Naive thymus-derived CD8-positive, alpha-beta T cell (primary cell): ENCODE results near the gene FAM83C. TPM values are rescaled to one million over a fixed set of nuclear protein-coding genes. Genes with fewer than 3 reads are reported as not detected.

Experiments used
- ATAC-seq, 2 donors: fragments of 150-1000 bp; cut with Tn5 transposase in 1 of 2; sonication (Bioruptor Pico), chemical (Tn5 transposase) in 1 of 2; 1 replicate in 1 of 2; 2 replicates in 1 of 2; pipeline ENCODE4 v1.10.0; 2021; ENCODE audit warnings: mild to moderate bottlenecking in 2 of 2, moderate library complexity in 2 of 2
- POLR2A ChIA-PET: fragments of 350-600 bp; sonication (Branson Sonifier 250); formaldehyde crosslinking; loops from one replicate; lab custom pipeline; 2021; ENCODE audit warnings: antibody characterized with exemption; lab: Charles Lee
- DNase-seq, 10 donors: peaks; one replicate each; pipeline versions ENCODE4 v3.0.0 to v3.0.0-alpha.2; 2020 to 2022
- H3K27ac Mint-ChIP-seq, 10 donors: one replicate each; pipeline ENCODE4 v1.8.0; 2020 to 2022; ENCODE audit warnings: mild to moderate bottlenecking in 10 of 10, mixed read lengths in 10 of 10, moderate library complexity in 4 of 10, inconsistent platforms in 1 of 10
- H3K27me3 Mint-ChIP-seq, 5 donors: one replicate each; pipeline ENCODE4 v1.8.0; 2021 to 2022; ENCODE audit warnings: mixed read lengths in 5 of 5
- H3K36me3 Mint-ChIP-seq, 3 donors: one replicate each; pipeline ENCODE4 v1.8.0; 2020 to 2022; ENCODE audit warnings: mixed read lengths in 3 of 3, mild to moderate bottlenecking in 2 of 3, inconsistent platforms in 1 of 3
- H3K4me1 Mint-ChIP-seq, 4 donors: one replicate each; pipeline ENCODE4 v1.8.0; 2021 to 2022; ENCODE audit warnings: mixed read lengths in 4 of 4
- H3K4me3 Mint-ChIP-seq, 10 donors: one replicate each; pipeline ENCODE4 v1.8.0; 2020 to 2022; ENCODE audit warnings: mild to moderate bottlenecking in 10 of 10, mixed read lengths in 10 of 10, moderate library complexity in 6 of 10, inconsistent platforms in 1 of 10
- H3K9me3 Mint-ChIP-seq, 9 donors: one replicate each; pipeline ENCODE4 v1.8.0; 2020 to 2022; ENCODE audit warnings: mixed read lengths in 9 of 9, mild to moderate bottlenecking in 3 of 9, inconsistent platforms in 1 of 9, moderate library complexity in 1 of 9
- polyA plus RNA-seq, 3 donors: library from polyadenylated mRNA; unstranded; fragments of 300-500 nt; fragmentation: Illumina TruSeq; gene quantifications; one replicate each; pipeline ENCODE4 v1.2.3, GENCODE V29; 2021
- total RNA-seq, 8 experiments: library from RNA in 2 of 8; stranded (reverse) in 2 of 8; gene quantifications; one replicate each; pipeline ENCODE4 v1.2.3 and lab custom pipeline; 2021 to 2026

Gene FAM83C
- total and polyA plus RNA-seq, 5 experiments from 2014 or later = not detected

DNA sequence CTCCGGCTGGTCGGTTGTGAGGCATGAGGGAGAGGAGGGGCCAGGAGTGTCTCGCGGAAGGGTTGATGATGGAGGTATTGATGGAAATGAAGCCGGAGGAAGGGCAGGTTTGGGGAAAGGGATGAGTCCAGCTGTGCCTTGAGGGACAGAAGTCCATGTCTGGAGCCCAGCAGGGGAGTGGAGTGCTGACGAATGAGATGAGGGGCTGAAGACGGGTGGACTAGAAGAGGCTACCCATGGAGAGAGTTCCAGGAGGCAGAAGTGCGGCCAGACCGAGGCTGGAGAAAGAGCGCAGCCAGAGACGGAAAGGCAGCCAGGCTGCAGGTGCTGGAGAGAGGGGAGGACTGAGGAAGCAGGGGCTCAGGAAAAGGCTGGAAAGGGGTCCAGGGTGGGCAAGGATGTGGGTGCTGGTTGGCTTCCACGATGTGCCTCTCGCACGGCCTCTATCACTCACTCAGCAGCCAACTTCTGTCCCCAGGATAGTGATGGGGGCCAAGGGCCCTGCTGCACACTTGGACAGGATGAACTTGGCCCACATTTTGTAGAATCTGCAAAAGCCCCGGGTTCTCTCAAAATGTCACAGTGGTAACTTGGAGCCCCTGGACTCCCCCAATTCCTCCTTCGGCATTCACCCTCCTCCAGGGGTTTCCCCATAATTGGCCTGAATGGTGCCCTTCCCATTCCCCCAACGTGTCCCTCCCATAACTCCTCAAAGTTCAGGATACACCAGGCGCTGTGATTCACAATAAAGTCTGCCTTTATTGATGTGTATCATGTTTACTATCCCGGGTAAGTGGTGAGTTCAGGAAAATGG lies 7.0 kb downstream of the FAM83C start:
- H3K27ac Mint-ChIP-seq = peak overlapping the region; percentile 82 to 98 (median 92)
- no peaks in the 10 kb centered on the region for H3K9me3 Mint-ChIP-seq
- ATAC-seq (no peak), DNase-seq (peak in 1 of 10 donors; percentile 34)
- H3K4me3 Mint-ChIP-seq = peak overlapping the region; percentile 79 to 98 (median 94)
- POLR2A ChIA-PET = interaction anchor here (0.9 to 1.1 kb wide), 5 partner anchors 9 to 257 kb away, joined by 3 to 5 read pairs (median 3); partner anchors contain the start of genes EDEM2 and ERGIC3
- peaks cover 21 to 34% (median 30%) of the 10 kb centered on the region in 4 donors for H3K4me1 Mint-ChIP-seq
- no peaks in the 10 kb centered on the region for H3K27me3 Mint-ChIP-seq
- peaks cover 0 to 23% (median 7%) of the 10 kb centered on the region in 3 donors for H3K36me3 Mint-ChIP-seq

DNA sequence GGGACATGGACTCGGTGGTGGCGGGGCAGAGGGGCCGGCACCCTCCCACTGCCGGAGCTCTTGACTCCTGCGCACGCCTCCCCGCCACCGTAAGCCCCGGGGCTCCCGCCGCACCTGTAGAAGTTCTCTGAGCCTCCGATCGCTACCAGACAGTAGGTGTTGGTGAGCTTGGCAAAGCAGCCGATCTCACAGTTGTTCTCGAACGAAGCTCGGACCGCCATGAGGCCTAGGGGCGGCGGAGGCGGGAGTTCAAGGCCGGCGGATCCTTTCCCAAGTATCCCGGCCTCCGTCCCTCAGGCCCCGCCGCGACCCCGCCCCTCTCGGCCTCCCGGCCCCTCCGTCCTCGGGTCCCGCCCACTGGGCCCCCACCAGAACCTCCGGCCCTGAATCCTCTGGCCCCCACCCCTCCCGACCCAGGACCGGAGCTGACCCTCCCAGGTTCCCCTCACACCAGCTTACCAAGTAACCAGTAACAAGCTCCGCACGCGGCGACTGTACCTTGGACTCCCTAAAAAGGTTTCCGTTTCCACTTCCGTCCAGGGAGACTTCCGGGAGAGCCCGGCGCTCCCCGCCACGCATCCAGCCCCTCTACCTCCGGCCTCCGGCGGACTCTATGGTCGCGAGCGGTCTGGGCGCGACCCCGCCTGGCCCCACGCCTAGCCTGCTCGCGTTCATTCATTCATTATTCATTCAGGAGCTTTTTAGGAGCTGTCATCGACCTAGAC lies 7.8 kb downstream of the FAM83C start, which contains the start of gene EIF6:
TSS of gene EIF6 (minus strand) at position 506 of the 725 bp plus-strand sequence. CDS start at position 221, 285 bp downstream.
- DNase-seq (peak; percentile 35 to 84 (median 55)), ATAC-seq (peak; percentile 79 to 89)
- POLR2A ChIA-PET = interaction anchor here (0.9 to 1.2 kb wide), 7 partner anchors 8 to 1172 kb away, joined by 3 to 5 read pairs (median 3); partner anchors contain the start of genes EDEM2, EIF2S2 and ERGIC3
- no peaks in the 10 kb centered on the region for H3K27me3 Mint-ChIP-seq
- peak within 1 kb of the TSS; percentile 82 to 98 (median 92) for H3K27ac Mint-ChIP-seq
- H3K9me3 Mint-ChIP-seq = no peaks in the 10 kb centered on the region
- H3K4me1 Mint-ChIP-seq = peaks cover 22 to 39% (median 32%) of the 10 kb centered on the region in 4 donors
- H3K36me3 Mint-ChIP-seq = peaks cover 0 to 29% (median 10%) of the 10 kb centered on the region in 3 donors
- H3K4me3 Mint-ChIP-seq = peak within 1 kb of the TSS; percentile 79 to 98 (median 94)

DNA sequence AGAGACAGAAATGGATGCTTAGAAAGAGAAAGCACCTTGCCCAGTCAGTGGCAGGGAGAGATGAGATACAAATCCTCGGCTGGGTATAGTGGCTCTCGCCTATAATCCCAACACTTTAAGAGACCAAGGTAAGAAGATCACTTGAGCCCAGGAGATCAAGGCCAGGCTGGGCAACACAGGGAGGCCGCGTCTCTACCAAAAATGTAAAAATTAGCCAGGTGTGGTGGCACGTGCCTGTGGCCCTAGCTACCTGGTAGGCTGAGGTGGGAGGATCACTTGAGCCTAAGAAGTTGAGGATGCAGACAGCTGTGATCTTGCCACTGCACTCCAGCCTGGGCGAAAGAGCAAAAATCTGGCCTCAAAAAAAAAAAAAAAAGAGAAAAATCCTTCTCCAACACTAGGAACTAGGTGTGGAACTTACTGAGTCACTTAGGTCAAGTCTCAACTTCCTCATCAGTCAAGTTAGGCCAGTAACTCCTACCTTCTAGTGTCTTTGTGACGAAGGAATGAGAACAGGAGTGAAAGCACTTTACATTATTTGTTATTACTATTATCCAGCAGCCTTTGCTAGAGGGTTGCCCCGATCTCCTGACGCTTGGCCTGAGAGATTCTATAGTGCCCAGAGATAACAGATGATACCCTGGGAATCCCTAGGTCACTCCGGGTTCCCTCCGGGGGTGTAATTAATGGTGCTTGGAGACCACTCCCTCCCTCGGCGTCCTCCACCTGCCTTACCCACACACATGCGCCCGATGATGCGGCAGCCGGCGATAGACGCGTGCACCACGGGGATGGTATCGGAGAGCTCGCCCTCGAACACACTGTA lies 8.6 kb downstream of the FAM83C start:
- Mint-ChIP-seq H3K9me3 (no peaks in the 10 kb centered on the region), H3K4me3 (peak overlapping the region; percentile 79 to 98 (median 94)), H3K27ac (peak overlapping the region; percentile 80 to 98 (median 92)), H3K36me3 (peaks cover 0 to 37% (median 10%) of the 10 kb centered on the region in 3 donors), H3K4me1 (peaks cover 22 to 39% (median 33%) of the 10 kb centered on the region in 4 donors), H3K27me3 (no peaks in the 10 kb centered on the region)
- no peak for DNase-seq
- ATAC-seq = no peak
- POLR2A ChIA-PET = interaction anchor here (0.7 to 1.2 kb wide), 8 partner anchors 9 to 1290 kb away, joined by 3 to 7 read pairs (median 3); partner anchors contain the start of genes EDEM2, EIF2S2, ERGIC3 and TGIF2

DNA sequence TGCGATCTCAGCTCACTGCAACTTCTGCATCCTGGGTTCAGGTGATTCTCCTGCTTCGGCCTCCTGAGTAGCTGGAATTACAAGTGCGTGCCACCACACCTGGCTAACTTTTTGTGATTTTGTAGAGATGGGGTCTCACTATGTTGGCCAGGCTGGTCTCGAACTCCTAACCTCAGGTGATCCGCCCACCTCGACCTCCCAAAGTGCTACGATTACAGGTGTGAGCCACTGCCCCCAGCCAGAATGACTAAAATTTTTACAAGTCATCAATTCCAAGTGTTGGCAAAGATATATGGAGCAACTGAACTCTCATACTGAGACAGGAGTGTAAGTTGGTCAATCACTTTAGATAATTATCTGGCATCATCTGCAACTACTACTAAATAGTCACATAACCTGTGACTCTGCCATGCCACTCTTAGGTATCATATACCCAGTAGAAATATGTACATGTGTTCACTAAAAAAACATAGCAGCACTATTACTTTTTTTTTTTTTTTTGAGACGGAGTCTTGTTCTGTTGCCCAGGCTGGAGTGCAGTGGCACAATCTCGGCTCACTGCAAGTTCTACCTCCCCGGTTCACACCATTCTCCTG lies 10.6 kb downstream of the FAM83C start:
- Mint-ChIP-seq H3K36me3 (peaks cover 0 to 40% (median 10%) of the 10 kb centered on the region in 3 donors), H3K27me3 (no peaks in the 10 kb centered on the region), H3K9me3 (no peaks in the 10 kb centered on the region), H3K4me3 (peak overlapping the region in 3 of 10 donors; percentile 7 to 11 (median 10)), H3K4me1 (peaks cover 29 to 51% (median 45%) of the 10 kb centered on the region in 4 donors), H3K27ac (peak overlapping the region in 2 of 10 donors; percentile 18 to 68)
- DNase-seq (peak in 1 of 10 donors; percentile 28), ATAC-seq (no peak)
- POLR2A ChIA-PET = no interaction called here

DNA sequence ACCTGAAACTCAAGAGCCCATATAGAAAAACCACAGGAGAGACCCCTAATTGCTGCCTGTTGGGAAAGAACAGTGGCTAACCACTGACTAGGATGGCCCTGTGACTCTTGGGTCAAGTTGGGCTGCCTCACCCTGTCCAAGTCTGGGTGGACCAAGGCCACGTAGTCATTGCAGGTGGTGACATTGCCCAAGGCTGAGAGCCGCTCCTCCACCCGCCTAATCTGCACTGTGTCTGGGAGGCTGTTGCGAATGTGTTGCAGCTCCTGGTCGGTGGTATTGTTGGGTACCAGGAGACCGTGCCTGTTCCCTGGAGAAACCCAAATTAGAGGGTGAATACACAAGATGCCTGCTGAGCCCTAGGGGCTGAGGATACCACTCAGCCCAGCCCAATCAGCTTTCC lies 11.7 kb downstream of the FAM83C start:
- Mint-ChIP-seq H3K4me3 (peak overlapping the region in 1 of 10 donors; percentile 18), H3K36me3 (peaks cover 0 to 40% (median 10%) of the 10 kb centered on the region in 3 donors), H3K27ac (peak overlapping the region in 7 of 10 donors; percentile 44 to 99 (median 67)), H3K27me3 (no peaks in the 10 kb centered on the region), H3K9me3 (no peaks in the 10 kb centered on the region), H3K4me1 (peaks cover 26 to 55% (median 48%) of the 10 kb centered on the region in 4 donors)
- DNase-seq (no peak), ATAC-seq (no peak)
- POLR2A ChIA-PET = no interaction called here

DNA sequence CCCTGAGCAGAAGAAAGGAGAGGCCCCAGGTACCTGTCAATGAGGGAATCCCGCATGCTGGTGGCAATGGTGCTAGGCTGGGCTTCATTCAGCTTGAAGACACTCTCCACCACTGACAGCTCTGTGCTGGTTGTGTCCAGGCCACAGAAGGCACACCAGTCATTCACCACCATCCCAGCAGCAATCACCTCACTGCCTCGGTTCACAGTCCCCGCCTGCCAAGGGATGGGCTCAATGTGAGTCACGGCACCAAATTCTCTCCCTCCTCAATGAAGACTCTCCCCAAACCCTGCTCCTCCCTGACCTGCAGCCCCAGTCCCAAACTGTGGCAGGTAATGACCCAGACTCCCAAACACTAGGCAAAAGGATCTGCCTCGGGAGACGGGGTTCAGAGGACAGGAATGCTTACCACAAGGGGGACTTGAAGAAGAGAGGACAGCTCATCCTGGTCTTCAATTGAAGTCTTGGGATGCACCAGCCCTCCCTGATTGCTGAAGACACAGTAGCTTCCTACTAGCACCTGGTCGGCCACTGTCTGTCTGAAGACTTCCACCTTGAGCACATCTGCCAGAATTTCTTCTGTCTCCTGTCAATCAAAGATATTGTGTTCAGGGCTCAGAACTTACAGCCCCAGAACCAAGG lies 12.6 kb downstream of the FAM83C start:
- peaks cover 21 to 55% (median 42%) of the 10 kb centered on the region in 4 donors for H3K4me1 Mint-ChIP-seq
- H3K36me3 Mint-ChIP-seq = peaks cover 0 to 40% (median 10%) of the 10 kb centered on the region in 3 donors
- DNase-seq (no peak), ATAC-seq (no peak)
- H3K9me3 Mint-ChIP-seq = no peaks in the 10 kb centered on the region
- H3K4me3 Mint-ChIP-seq = peak overlapping the region in 8 of 10 donors; percentile 12 to 97 (median 40)
- POLR2A ChIA-PET = interaction anchor here (1.3 kb wide), 1 partner anchor 8 kb away, joined by 3 read pairs; no protein-coding TSS in a partner anchor
- peak overlapping the region; percentile 53 to 100 (median 94) for H3K27ac Mint-ChIP-seq
- no peaks in the 10 kb centered on the region for H3K27me3 Mint-ChIP-seq

DNA sequence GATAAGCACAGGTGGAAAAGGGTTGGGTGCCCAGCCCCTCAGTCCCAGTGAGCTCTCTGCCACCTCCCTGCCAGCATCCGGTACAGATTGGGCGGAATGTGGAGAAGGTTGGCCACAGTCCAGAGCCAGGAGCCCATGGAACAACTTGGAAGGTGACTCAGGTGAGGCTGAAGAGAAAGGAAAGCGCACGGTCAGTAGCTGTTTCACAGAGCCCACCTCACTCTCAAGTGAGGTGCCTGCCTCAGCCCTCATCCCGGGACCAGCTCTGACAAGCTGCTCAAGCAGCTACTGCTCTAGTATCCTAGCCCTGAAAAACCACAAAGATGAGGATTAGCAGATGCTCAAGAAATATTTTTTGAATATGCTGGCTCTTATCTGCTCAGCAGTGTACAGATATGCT lies 13.2 kb downstream of the FAM83C start:
- peak overlapping the region in 6 of 10 donors; percentile 4 to 97 (median 58) for H3K4me3 Mint-ChIP-seq

DNA sequence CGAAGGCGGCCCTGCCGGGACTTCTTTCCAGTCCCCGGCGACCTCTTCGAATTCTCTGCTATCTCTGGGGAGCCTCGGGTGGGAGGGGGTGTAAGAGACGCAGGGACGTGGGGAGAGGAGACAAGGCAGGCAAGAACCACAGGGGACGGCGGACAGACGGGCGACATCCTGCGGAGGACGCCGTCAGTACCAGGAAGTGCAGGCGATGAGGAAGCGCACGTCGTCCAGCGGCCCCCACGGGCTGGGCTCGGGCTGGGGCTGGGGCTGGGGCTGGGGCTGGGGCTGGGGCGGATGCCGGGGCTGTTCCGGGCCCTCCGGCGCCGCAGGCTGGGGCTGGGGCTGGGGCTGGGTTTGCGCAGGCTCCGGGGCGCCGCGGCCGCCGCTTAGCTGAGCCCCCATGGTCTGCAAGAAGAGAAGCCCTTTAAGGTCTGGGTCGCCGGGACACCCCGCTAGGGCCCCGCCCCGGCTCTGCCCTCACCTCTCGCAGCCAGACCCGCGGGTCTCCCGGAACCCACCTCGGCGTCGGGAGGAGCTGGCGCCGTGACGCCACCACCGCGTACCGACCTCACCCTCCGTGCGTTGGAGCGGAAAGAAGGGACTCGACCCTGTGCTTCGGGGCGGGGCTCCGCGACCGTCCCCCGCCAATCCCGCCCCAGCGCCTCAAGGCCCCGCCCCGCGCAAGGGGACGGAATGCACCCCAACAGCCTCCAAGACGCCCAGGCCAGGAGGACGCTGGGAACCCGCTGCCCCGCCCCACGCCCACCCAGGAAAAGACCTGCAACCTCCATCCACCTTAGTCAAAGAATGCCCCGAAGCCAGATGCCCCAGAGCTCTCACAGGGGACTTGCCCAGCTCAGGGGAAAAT lies 14.5 kb downstream of the FAM83C start, which contains the start of gene MMP24OS:
TSS of gene MMP24OS (minus strand) at position 592 of the 865 bp plus-strand sequence. CDS start at position 399, 193 bp downstream.
- H3K27me3 Mint-ChIP-seq = no peaks in the 10 kb centered on the region
- peaks cover 0 to 40% (median 10%) of the 10 kb centered on the region in 3 donors for H3K36me3 Mint-ChIP-seq
- DNase-seq = peak; percentile 80 to 94 (median 88)
- peaks cover 15 to 53% (median 32%) of the 10 kb centered on the region in 4 donors for H3K4me1 Mint-ChIP-seq
- peak; percentile 87 to 88 for ATAC-seq
- H3K9me3 Mint-ChIP-seq = no peaks in the 10 kb centered on the region
- POLR2A ChIA-PET = interaction anchor here (0.5 to 1.6 kb wide), 23 partner anchors 10 to 1295 kb away, joined by 3 to 10 read pairs (median 5); partner anchors contain the start of genes CEP250, EDEM2, FAM83C and RBM39
- H3K27ac Mint-ChIP-seq = peak within 1 kb of the TSS; percentile 95 to 100 (median 99)
- peak within 1 kb of the TSS; percentile 93 to 99 (median 97) for H3K4me3 Mint-ChIP-seq

More for the DNA sequence above, 13.2 kb downstream of the FAM83C start:
- POLR2A ChIA-PET = interaction anchor here (0.8 to 1.3 kb wide), 2 partner anchors 9 to 26 kb away, joined by 3 read pairs; no protein-coding TSS in a partner anchor
- H3K27me3 Mint-ChIP-seq = no peaks in the 10 kb centered on the region
- H3K27ac Mint-ChIP-seq = peak overlapping the region in 9 of 10 donors; percentile 75 to 100 (median 94)
- H3K9me3 Mint-ChIP-seq = no peaks in the 10 kb centered on the region
- H3K4me1 Mint-ChIP-seq = peaks cover 22 to 56% (median 41%) of the 10 kb centered on the region in 4 donors
- no peak for DNase-seq
- peaks cover 0 to 40% (median 10%) of the 10 kb centered on the region in 3 donors for H3K36me3 Mint-ChIP-seq
- ATAC-seq = no peak

DNA sequence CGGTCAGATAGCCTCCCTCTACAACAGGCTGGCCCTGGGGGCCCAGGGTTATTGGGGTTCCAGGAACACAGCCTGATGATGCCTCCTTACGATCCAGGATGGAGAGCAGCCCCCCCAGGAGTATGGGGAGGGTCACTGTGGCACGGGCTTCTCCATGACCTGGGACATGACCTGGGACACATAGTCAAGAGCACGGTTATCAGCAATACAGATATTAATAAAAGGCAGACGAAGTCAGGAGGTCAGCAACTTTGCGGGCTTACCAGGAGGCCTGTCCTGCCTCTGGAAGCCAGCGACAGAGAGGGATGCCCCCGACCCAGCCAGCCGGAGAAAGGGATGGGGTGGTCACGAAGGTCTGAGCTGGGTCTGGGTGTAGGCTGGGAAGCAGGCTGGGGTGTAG lies 15.1 kb downstream of the FAM83C start:
- ATAC-seq (no peak), DNase-seq (peak in 1 of 10 donors; percentile 26)
- no peaks in the 10 kb centered on the region for H3K9me3 Mint-ChIP-seq
- peak overlapping the region; percentile 95 to 100 (median 99) for H3K27ac Mint-ChIP-seq
- no peaks in the 10 kb centered on the region for H3K27me3 Mint-ChIP-seq
- H3K4me1 Mint-ChIP-seq = peaks cover 13 to 48% (median 30%) of the 10 kb centered on the region in 4 donors
- peaks cover 0 to 35% (median 7%) of the 10 kb centered on the region in 3 donors for H3K36me3 Mint-ChIP-seq
- POLR2A ChIA-PET = interaction anchor here (0.5 to 1.6 kb wide), 13 partner anchors 8 to 677 kb away, joined by 3 to 10 read pairs (median 5); partner anchors contain the start of genes EDEM2, EIF6, FAM83C and SCAND1
- H3K4me3 Mint-ChIP-seq = peak overlapping the region; percentile 93 to 99 (median 97)
